ENCODE measurements around the gene TSPAN11. TPM values are rescaled to one million over a fixed set of nuclear protein-coding genes. Genes with fewer than 3 reads are reported as not detected.

The TSPAN11 gene
- total RNA-seq, 1 experiment from 2014 or later: not detected

DNA sequence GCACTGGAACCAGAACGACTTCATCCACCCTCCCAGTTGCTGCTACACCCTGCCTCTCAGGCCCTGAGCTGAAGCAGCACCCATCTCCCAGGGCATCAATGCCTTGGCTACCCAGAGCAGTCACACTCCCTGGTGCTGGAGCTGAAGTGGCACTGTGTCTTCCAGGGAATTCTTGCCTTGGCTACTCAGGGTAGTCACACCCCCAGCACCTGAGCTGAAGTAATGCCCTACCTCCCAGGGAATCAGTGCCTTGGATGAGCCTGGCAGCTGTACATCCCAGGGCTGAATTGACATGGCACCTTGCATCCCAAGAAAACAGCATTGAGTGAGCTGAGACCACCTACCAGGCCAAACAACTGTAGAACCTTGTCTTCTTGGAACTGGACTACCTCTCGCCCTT is 41.2 kb upstream of the TSPAN11 start:
- ChIA-PET CTCF (interaction anchor here (0.7 kb wide), 1 partner anchor 38 kb away, joined by 3 read pairs; no protein-coding TSS in a partner anchor), POLR2A (no interaction called here)
- BruUV-seq (replicated peaks): no TSS peak
- intact Hi-C loops (cut with micrococcal nuclease; ENCODE audit: unreplicated experiment) (no loop called here), in situ Hi-C loops (cut with HindIII; ENCODE audit: low pct_unique_long_range_greater_than_20kb, low sequenced_read_pairs) (no loop called here)
- TF ChIP-seq SIN3A (IDR thresholded peaks at IDR 0.05; ENCODE audit: borderline replicate concordance, insufficient read depth, low read depth, low read length) (no peak), POLR2AphosphoS5 (IDR thresholded peaks at IDR 0.05; ENCODE audit: low read depth, low read length) (no peak), TCF7L2 (IDR thresholded peaks at IDR 0.05; ENCODE audit: low read depth, low read length) (no peak)
- TF ChIP-seq, protein P1, sequence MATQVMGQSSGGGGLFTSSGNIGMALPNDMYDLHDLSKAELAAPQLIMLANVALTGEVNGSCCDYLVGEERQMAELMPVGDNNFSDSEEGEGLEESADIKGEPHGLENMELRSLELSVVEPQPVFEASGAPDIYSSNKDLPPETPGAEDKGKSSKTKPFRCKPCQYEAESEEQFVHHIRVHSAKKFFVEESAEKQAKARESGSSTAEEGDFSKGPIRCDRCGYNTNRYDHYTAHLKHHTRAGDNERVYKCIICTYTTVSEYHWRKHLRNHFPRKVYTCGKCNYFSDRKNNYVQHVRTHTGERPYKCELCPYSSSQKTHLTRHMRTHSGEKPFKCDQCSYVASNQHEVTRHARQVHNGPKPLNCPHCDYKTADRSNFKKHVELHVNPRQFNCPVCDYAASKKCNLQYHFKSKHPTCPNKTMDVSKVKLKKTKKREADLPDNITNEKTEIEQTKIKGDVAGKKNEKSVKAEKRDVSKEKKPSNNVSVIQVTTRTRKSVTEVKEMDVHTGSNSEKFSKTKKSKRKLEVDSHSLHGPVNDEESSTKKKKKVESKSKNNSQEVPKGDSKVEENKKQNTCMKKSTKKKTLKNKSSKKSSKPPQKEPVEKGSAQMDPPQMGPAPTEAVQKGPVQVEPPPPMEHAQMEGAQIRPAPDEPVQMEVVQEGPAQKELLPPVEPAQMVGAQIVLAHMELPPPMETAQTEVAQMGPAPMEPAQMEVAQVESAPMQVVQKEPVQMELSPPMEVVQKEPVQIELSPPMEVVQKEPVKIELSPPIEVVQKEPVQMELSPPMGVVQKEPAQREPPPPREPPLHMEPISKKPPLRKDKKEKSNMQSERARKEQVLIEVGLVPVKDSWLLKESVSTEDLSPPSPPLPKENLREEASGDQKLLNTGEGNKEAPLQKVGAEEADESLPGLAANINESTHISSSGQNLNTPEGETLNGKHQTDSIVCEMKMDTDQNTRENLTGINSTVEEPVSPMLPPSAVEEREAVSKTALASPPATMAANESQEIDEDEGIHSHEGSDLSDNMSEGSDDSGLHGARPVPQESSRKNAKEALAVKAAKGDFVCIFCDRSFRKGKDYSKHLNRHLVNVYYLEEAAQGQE (IDR thresholded peaks at IDR 0.05; ENCODE audit: insufficient read depth in 1 of 2, low read depth in 2 of 2, low read length in 1 of 2): no peak
- TF ChIP-seq, protein P2, sequence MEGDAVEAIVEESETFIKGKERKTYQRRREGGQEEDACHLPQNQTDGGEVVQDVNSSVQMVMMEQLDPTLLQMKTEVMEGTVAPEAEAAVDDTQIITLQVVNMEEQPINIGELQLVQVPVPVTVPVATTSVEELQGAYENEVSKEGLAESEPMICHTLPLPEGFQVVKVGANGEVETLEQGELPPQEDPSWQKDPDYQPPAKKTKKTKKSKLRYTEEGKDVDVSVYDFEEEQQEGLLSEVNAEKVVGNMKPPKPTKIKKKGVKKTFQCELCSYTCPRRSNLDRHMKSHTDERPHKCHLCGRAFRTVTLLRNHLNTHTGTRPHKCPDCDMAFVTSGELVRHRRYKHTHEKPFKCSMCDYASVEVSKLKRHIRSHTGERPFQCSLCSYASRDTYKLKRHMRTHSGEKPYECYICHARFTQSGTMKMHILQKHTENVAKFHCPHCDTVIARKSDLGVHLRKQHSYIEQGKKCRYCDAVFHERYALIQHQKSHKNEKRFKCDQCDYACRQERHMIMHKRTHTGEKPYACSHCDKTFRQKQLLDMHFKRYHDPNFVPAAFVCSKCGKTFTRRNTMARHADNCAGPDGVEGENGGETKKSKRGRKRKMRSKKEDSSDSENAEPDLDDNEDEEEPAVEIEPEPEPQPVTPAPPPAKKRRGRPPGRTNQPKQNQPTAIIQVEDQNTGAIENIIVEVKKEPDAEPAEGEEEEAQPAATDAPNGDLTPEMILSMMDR (IDR thresholded peaks at IDR 0.05): no peak
- Histone ChIP-seq H3K27me3 (ENCODE audit: control insufficient read depth, insufficient read depth, low read length) (0 out of 2 replicates have a peak, but pooled peaks cover 4% of the 10 kb centered on the region), H3K36me3 (ENCODE audit: control insufficient read depth, insufficient read depth, low read length) (no peaks in the 10 kb centered on the region), H3K4me3 (ENCODE audit: low read depth in 2 of 2, low read length in 2 of 2) (no peak overlapping the region), H3K27ac (ENCODE audit: low read length) (no peak overlapping the region), H3K4me1 (ENCODE audit: control insufficient read depth, insufficient read depth, low read length) (no peaks in the 10 kb centered on the region), H3K9me3 (ENCODE audit: control insufficient read depth, insufficient read depth, low read depth, low read length) (peaks cover 7% of the 10 kb centered on the region; the same call in 1 of the 2 replicates)
- no peak for DNase-seq (ENCODE audit: low read depth, low spot score)
- no peak for ATAC-seq

DNA sequence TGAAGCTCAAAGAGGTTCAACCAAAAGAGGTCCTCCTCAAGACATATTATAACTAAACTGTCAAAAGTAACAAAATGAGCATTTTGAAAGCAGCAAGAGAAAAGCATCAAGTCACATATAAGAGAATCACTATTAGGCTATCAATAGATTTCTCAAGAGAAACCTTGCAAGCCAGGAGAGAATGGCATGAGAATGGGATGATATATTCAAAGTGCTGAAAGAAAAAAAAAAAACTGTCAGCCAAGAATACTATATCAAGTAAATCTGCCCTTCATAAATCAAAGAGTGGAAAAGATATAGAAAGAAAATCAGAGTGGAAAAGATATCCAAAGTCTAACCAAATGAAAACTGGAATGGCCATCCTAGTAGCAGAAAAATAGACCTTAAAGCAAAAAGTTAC is 39.3 kb upstream of the TSPAN11 start:
- POLR2A ChIA-PET: no interaction called here

More for the DNA sequence above, 39.3 kb upstream of the TSPAN11 start:
- Histone ChIP-seq H3K9me3 (ENCODE audit: control insufficient read depth, insufficient read depth, low read depth, low read length) (peaks cover 7% of the 10 kb centered on the region; the same call in 1 of the 2 replicates), H3K4me1 (ENCODE audit: control insufficient read depth, insufficient read depth, low read length) (no peaks in the 10 kb centered on the region), H3K27me3 (ENCODE audit: control insufficient read depth, insufficient read depth, low read length) (no peaks in the 10 kb centered on the region), H3K27ac (ENCODE audit: low read length) (no peak overlapping the region), H3K36me3 (ENCODE audit: control insufficient read depth, insufficient read depth, low read length) (no peaks in the 10 kb centered on the region), H3K4me3 (ENCODE audit: low read depth in 2 of 2, low read length in 2 of 2) (no peak overlapping the region)
- in situ Hi-C loops (cut with HindIII; ENCODE audit: low pct_unique_long_range_greater_than_20kb, low sequenced_read_pairs): no loop called here
- intact Hi-C loops (cut with micrococcal nuclease; ENCODE audit: unreplicated experiment): no loop called here
- TF ChIP-seq, protein P2 (IDR thresholded peaks at IDR 0.05): no peak
- TF ChIP-seq, protein P1 (IDR thresholded peaks at IDR 0.05; ENCODE audit: insufficient read depth in 1 of 2, low read depth in 2 of 2, low read length in 1 of 2): no peak
- TF ChIP-seq POLR2AphosphoS5 (IDR thresholded peaks at IDR 0.05; ENCODE audit: low read depth, low read length) (no peak), SIN3A (IDR thresholded peaks at IDR 0.05; ENCODE audit: borderline replicate concordance, insufficient read depth, low read depth, low read length) (no peak)
- DNase-seq (ENCODE audit: low read depth, low spot score) (no peak), ATAC-seq (no peak)
- BruUV-seq (replicated peaks): no TSS peak
- CTCF ChIA-PET: no interaction called here
